Body of pancreas (tissue), 4 donors: ENCODE results near the gene CDR2L. TPM values are rescaled to one million over a fixed set of nuclear protein-coding genes. Genes with fewer than 3 reads are reported as not detected.

Experiments
- ATAC-seq: fragments of 150-250 bp; one replicate; pipeline ENCODE4 v1.9.1; 2016
- DNase-seq, 4 donors: peaks; one replicate each; pipeline ENCODE4 v3.0.0-alpha.2; 2019
- H3K27ac ChIP-seq, 4 donors: fragments of 200-600 bp; sonication (generic); 1 replicate in 3 of 4; 2 replicates in 1 of 4; pipeline versions ENCODE4 v1.5.1 to v1.6.1; 2016 to 2019; ENCODE audit warnings: mild to moderate bottlenecking in 1 of 4, mixed read lengths in 1 of 4, moderate library complexity in 1 of 4
- H3K27me3 ChIP-seq, 2 donors: fragments of 200-600 bp; sonication (generic); one replicate each; pipeline ENCODE4 v1.6.0; 2016; ENCODE audit warnings: mild to moderate bottlenecking in 1 of 2
- H3K36me3 ChIP-seq, 2 donors: fragments of 200-600 bp; sonication (generic); replicated peaks in 1 of 2; 2 replicates each; pipeline ENCODE4 v1.5.1; 2016; ENCODE audit warnings: low read depth in 2 of 2; ENCODE audit not compliant: insufficient read depth in 1 of 2
- H3K4me1 ChIP-seq: fragments of 200-600 bp; sonication (generic); one replicate; pipeline ENCODE4 v1.6.0; 2016
- H3K4me3 ChIP-seq, 2 donors: fragments of 200-600 bp; sonication (generic); 1 replicate in 1 of 2; 2 replicates in 1 of 2; pipeline ENCODE4 v1.5.1; 2016 to 2019
- H3K9me3 ChIP-seq, 3 donors: fragments of 200-600 bp; sonication (generic); 1 replicate in 2 of 3; 2 replicates in 1 of 3; pipeline ENCODE4 v1.5.1; 2016
- CTCF ChIP-seq, 7 experiments: fragments of 450-650 bp in 4 of 7; fragments of 200-600 bp in 3 of 7; sonication (generic) in 3 of 7; IDR thresholded peaks; one replicate each; pipeline ENCODE4 v1.5.1; 2016 to 2019; ENCODE audit warnings: antibody characterized with exemption in 7 of 7
- POLR2A ChIP-seq, 3 donors: fragments of 450-650 bp; IDR thresholded peaks; one replicate each; pipeline ENCODE4 v1.6.1; 2016; ENCODE audit warnings: antibody characterized with exemption in 3 of 3, mild to moderate bottlenecking in 2 of 3
- WGBS, 2 donors: methylation state at CpG; one replicate each; pipeline ENCODE4 v1.1.5; 2017; 5-methylcytosine and 5-hydroxymethylcytosine counted together
- intact Hi-C: fragments of 100-400 bp; cut with DNase I; formaldehyde crosslinking; loops from one replicate; pipeline ENCODE4 v1.15.1; 2023
- total RNA-seq, 2 donors: library from RNA; depleted of rRNA; stranded (reverse); fragments of >200 nt; gene quantifications; one replicate each; pipeline ENCODE4 v1.1.0, GENCODE V29; 2016

Gene CDR2L
- total RNA-seq, 2 donors from 2014 or later = 11.9 to 18.5 TPM

GRCh38 chr17:75032720-75033280 is 45.4 kb downstream of the CDR2L start:
- Histone ChIP-seq H3K36me3 (no peaks in the 10 kb centered on the region), H3K27ac (peak overlapping the region in 1 of 4 donors; percentile 87)

DNA sequence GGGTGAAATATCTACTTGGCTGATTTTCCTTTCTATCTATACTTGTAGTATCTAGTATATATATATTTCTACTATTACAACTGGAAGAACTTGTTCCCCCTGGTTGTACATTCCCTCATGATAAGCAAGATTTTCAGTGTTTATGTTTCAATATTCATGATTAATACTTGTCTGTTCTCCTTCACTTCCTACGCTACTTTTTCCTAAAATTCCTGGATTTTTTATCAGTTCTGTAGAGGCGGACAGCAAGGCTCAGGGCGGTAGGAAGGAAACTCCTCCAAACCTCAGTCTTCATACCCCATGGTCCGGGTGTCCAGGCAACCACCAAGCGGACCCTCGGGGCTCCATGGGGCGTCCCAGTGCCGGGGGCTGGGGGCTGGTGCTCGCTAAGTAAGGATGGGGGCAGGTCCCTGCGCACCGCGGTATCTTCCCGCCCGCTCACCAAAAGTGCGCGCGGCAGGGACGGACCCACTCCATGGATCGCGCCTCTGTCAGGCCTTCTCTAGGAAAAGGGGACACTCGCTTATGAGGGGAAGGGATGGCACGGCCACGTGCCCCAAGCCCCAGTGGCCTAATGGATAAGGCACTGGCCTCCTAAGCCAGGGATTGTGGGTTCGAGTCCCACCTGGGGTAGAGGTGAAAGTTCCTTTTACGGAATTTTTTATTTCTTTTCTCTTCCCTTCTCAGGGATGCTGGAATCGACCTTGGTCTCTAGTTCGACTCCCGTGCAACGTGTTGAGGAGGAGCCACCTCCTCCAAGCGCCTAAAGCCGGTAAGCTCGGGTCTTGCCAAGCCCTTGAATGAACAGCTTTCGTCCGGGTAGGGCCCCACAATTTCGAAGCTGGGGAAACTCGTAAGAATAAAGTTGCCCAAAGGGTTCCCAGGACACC is 46.2 kb downstream of the CDR2L start:
- H3K4me3 ChIP-seq = peak overlapping the region in 1 of 2 donors; percentile 30
- peaks cover 32% of the 10 kb centered on the region for H3K4me1 ChIP-seq
- DNase-seq = peak; percentile 94 to 97 (median 96)
- H3K9me3 ChIP-seq = no peaks in the 10 kb centered on the region
- peak overlapping the region; percentile 81 to 88 (median 87) for H3K27ac ChIP-seq
- WGBS, 2 donors = 0 to 1% methylated on average over 22 to 36 of the region's 36 CpGs
- H3K27me3 ChIP-seq = no peaks in the 10 kb centered on the region
- peak; percentile 65 for ATAC-seq
- no peaks in the 10 kb centered on the region for H3K36me3 ChIP-seq
- TF ChIP-seq CTCF (IDR thresholded peaks at IDR 0.05) (peak in 1 of 7 experiments; percentile 11), POLR2A (IDR thresholded peaks at IDR 0.05) (no peak)
- intact Hi-C loops = no loop called here

More at GRCh38 chr17:75032720-75033280, 45.4 kb downstream of the CDR2L start:
- 11 to 13% methylated on average over 13 of the region's 13 CpGs for WGBS, 2 donors
- DNase-seq (peak in 3 of 4 donors; percentile 8 to 23 (median 22)), ATAC-seq (no peak)
- H3K4me3 ChIP-seq = no peak overlapping the region
- intact Hi-C loops = no loop called here
- TF ChIP-seq POLR2A (IDR thresholded peaks at IDR 0.05) (no peak), CTCF (IDR thresholded peaks at IDR 0.05) (no peak)
- no peaks in the 10 kb centered on the region for H3K9me3 ChIP-seq
- H3K27me3 ChIP-seq = no peaks in the 10 kb centered on the region
- H3K4me1 ChIP-seq = peaks cover 32% of the 10 kb centered on the region

GRCh38 chr17:75034236-75034908 is 46.9 kb downstream of the CDR2L start:
- DNase-seq (peak; percentile 90 to 93 (median 92)), ATAC-seq (peak; percentile 75)
- TF ChIP-seq CTCF (IDR thresholded peaks at IDR 0.05) = peak in 4 of 7 experiments; percentile 12 to 33 (median 21)
- peak in 1 of 3 donors; percentile 22 for TF ChIP-seq POLR2A (IDR thresholded peaks at IDR 0.05)
- no peaks in the 10 kb centered on the region for H3K9me3 ChIP-seq
- H3K27ac ChIP-seq = peak overlapping the region; percentile 81 to 88 (median 87)
- intact Hi-C loops = no loop called here
- peaks cover 32% of the 10 kb centered on the region for H3K4me1 ChIP-seq
- H3K4me3 ChIP-seq = peak overlapping the region; percentile 24 to 30
- H3K27me3 ChIP-seq = no peaks in the 10 kb centered on the region
- peaks cover 2 to 7% of the 10 kb centered on the region in 2 donors for H3K36me3 ChIP-seq
- WGBS, 2 donors = 1 to 2% methylated on average over 26 to 40 of the region's 43 CpGs

DNA sequence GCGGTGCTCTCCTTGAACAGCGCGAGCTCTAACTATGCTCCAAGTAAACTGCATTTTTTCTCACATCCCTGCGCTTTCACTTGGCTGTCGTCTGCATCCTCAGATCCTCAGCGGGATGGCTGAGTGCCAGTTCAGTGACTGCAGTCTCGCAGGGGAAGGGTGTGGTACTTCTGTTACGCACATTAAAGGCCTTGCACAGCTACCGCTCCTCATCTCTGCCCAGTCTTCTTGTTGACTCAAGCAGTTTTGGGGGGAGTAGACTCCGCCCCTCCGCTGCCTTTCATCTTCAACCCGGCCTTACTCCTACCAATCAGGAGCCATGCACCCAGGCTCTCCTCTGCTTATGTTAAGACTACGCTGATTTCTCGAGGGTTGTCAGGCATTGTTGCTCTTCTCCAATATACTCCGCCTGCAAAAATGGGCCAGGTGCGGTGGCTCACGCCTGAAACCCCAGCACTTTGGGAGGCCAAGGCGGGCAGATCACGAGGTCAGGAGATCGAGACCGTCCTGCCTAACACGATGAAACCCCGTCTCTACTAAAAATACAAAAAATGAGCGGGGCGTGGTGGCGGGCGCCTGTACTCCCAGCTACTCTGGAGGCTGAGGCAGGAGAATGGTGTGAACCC is 49.3 kb downstream of the CDR2L start:
- TF ChIP-seq CTCF (IDR thresholded peaks at IDR 0.05) (no peak), POLR2A (IDR thresholded peaks at IDR 0.05) (no peak)
- H3K27me3 ChIP-seq = no peaks in the 10 kb centered on the region
- intact Hi-C loops = no loop called here
- 78 to 88% methylated on average over 27 of the region's 27 CpGs for WGBS, 2 donors
- no peak overlapping the region for H3K4me3 ChIP-seq
- H3K4me1 ChIP-seq = peaks cover 32% of the 10 kb centered on the region
- DNase-seq (peak; percentile 49 to 78 (median 60)), ATAC-seq (no peak)
- peak overlapping the region in 2 of 4 donors; percentile 87 for H3K27ac ChIP-seq
- H3K9me3 ChIP-seq = no peaks in the 10 kb centered on the region
- peaks cover 8 to 14% of the 10 kb centered on the region in 2 donors for H3K36me3 ChIP-seq
